Neural cell (in vitro differentiated cells): ENCODE results near the gene YY1.

Experiments used
- CTCF ChIP-seq: fragments of 450-650 bp; IDR thresholded peaks from 2 replicates; pipeline ENCODE4 v1.5.1; 2014; ENCODE audit warnings: antibody characterized with exemption, mild to moderate bottlenecking, moderate library complexity; ENCODE audit not compliant: poor library complexity, severe bottlenecking
- EP300 ChIP-seq: fragments of 450-650 bp; conservative IDR thresholded peaks from 2 replicates; pipeline ENCODE4 v1.6.1; 2014; ENCODE audit warnings: antibody characterized with exemption, mild to moderate bottlenecking, moderate library complexity; ENCODE audit not compliant: poor library complexity, severe bottlenecking
- EZH2 ChIP-seq: fragments of 200-600, 300-800 bp; shearing (Covaris generic), sonication (generic); IDR thresholded peaks from 2 replicates; pipeline ENCODE4 v1.6.1; 2014; ENCODE audit warnings: antibody characterized with exemption, low read length, borderline replicate concordance, mild to moderate bottlenecking; ENCODE audit not compliant: insufficient read depth, poor library complexity, severe bottlenecking
- POLR2AphosphoS5 ChIP-seq: IDR thresholded peaks from 2 replicates; pipeline ENCODE4 v1.6.1; 2012
- RAD21 ChIP-seq: fragments of 450-650 bp; conservative IDR thresholded peaks from 2 replicates; pipeline ENCODE4 v1.6.1; 2014; ENCODE audit warnings: antibody characterized with exemption, mild to moderate bottlenecking, moderate library complexity
- REST ChIP-seq: IDR thresholded peaks from 2 replicates; pipeline ENCODE4 v1.6.1; 2012; ENCODE audit warnings: borderline replicate concordance
- SMC3 ChIP-seq: fragments of 450-650 bp; conservative IDR thresholded peaks from 2 replicates; pipeline ENCODE4 v1.6.1; 2014; ENCODE audit warnings: antibody characterized with exemption, mild to moderate bottlenecking, moderate library complexity; ENCODE audit not compliant: poor library complexity

GRCh38 chr14:100262545-100262944, 23.6 kb downstream of the YY1 start:
- TF ChIP-seq EZH2 = no peak
- no peak for TF ChIP-seq CTCF
- no peak for TF ChIP-seq EP300
- TF ChIP-seq REST = no peak
- TF ChIP-seq RAD21 = no peak
- TF ChIP-seq POLR2AphosphoS5 = no peak
- TF ChIP-seq SMC3 = no peak
